Liver (tissue), 3 donors: ENCODE measurements around the gene GBGT1.

Experiments
- CTCF ChIP-seq: fragments of 150-350 bp; IDR thresholded peaks from 2 replicates; pipeline ENCODE4 v1.5.1; 2017; ENCODE audit warnings: improper control_type of control experiment, low read depth, low read length; ENCODE audit not compliant: missing input control
- EGR1 ChIP-seq, 2 donors: IDR thresholded peaks; 2 replicates each; pipeline ENCODE4 v1.6.1; 2016 to 2018; ENCODE audit warnings: antibody characterized with exemption in 2 of 2, low read depth in 2 of 2
- FOXA1 ChIP-seq: IDR thresholded peaks from 2 replicates; pipeline ENCODE4 v1.6.1; 2016; ENCODE audit warnings: antibody characterized with exemption
- FOXA2 ChIP-seq: IDR thresholded peaks from 2 replicates; pipeline ENCODE4 v1.6.1; 2016; ENCODE audit warnings: antibody characterized with exemption
- GABPA ChIP-seq, 2 donors: IDR thresholded peaks in 1 of 2; conservative IDR thresholded peaks in 1 of 2; 2 replicates each; pipeline ENCODE4 v1.6.1; 2016; ENCODE audit warnings: antibody characterized with exemption in 2 of 2, mild to moderate bottlenecking in 1 of 2, moderate library complexity in 1 of 2
- JUND ChIP-seq, 2 donors: IDR thresholded peaks; 2 replicates each; pipeline ENCODE4 v1.6.1; 2016; ENCODE audit warnings: antibody characterized with exemption in 2 of 2
- MAX ChIP-seq: IDR thresholded peaks from 2 replicates; pipeline ENCODE4 v1.6.1; 2016; ENCODE audit warnings: antibody characterized with exemption
- RXRA ChIP-seq, 2 donors: IDR thresholded peaks; 2 replicates each; pipeline ENCODE4 v1.6.1; 2017 to 2018; ENCODE audit warnings: antibody characterized with exemption in 2 of 2, mild to moderate bottlenecking in 1 of 2
- TAF1 ChIP-seq: conservative IDR thresholded peaks from 2 replicates; pipeline ENCODE4 v1.6.1; 2016; ENCODE audit warnings: antibody characterized with exemption, mild to moderate bottlenecking
- ZBTB33 ChIP-seq: IDR thresholded peaks from 2 replicates; pipeline ENCODE4 v1.6.1; 2016; ENCODE audit warnings: antibody characterized with exemption
- donor health status: healthy.
- donor health status: healthy.

GRCh38 chr9:133155156-133155555 is 8.6 kb downstream of the GBGT1 start:
- TF ChIP-seq EGR1 (IDR thresholded peaks at IDR 0.05; ENCODE audit: low read depth in 2 of 2), result no peak
- TF ChIP-seq FOXA1, result no peak
- no peak for TF ChIP-seq CTCF
- TF ChIP-seq GABPA (IDR thresholded peaks at IDR 0.05 in 1 of 2, conservative IDR thresholded peaks at IDR 0.05 in 1 of 2), result no peak
- TF ChIP-seq TAF1, result no peak
- TF ChIP-seq MAX, result no peak
- no peak for TF ChIP-seq JUND (IDR thresholded peaks at IDR 0.05)
- TF ChIP-seq RXRA (IDR thresholded peaks at IDR 0.05), result no peak
- no peak for TF ChIP-seq ZBTB33
- TF ChIP-seq FOXA2, result no peak
